GM19324 (cell line): ENCODE measurements around the gene NAA10.

Source experiments
- ATAC-seq: cut with Tn5 transposase; IDR thresholded peaks from one replicate; pipeline ENCODE4 v1.9.1; 2021; ENCODE audit warnings: mild to moderate bottlenecking, moderate library complexity; ENCODE audit not compliant: unreplicated experiment, low FRiP score

NAA10 gene

DNA sequence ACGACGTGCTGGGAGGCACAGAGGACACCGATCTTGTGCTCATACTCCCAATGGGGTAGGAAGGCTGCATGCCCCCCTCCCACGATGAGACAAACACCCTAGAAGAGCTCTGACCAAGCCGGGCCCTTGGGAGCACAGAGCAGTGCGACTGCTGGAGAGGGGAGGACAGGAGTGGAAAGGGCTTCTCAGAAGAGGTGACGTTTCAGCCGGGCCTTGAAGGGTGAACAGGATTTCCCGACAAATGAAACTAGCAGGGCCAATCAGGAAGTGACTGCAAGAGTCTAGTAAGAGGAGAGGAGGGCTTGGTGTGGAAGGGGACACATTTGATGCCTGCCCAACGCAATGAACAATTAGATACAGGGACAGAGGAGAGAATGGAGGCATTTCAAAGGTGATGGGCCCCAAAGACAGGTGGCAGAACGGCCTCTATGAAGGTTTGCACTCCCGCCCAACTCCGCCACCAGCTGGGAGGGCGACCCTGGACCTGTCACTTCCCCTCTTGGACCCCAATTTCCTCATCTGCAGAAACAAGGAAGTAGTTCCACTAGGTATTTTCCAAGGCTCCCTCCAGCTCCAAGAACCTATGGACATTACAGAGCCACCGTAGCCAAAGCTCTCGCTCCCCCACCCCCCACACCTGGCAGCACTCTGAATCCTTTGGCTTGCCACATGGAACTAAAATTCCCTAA is 32.8 kb upstream of the NAA10 start:
- ATAC-seq, result no peak

DNA sequence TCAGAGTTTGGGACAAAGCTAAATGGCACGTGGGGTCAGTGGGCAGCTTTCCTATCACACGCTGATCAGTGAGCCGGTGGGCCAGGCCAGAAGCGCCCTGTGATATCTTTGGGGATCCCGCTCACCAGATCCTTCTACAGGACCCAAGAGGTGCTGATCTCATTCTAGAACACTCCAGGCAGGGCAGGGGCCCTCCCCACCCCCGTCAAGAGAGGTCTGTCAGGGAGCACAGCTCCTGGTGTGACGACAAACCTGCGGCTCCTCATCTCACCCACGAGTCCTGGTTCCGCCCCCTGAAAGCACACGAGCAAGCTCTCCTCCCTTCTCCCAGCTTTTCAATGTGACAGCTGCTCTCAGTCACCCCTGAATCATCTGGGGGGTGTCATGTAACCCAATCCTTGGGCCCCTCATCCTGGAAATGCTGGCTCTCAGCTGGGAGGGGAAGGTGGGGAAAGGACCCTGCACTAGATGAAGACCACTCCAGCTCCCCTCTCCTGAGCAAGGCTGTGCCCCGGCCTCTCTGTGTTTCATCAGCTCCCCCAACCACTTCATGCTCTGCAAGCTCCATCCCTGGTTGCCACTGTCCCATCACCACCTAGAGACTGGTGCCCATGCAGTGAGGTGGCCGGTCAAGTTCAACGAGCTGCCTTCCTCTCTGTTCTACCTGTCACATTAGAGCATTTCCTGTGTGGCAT is 32.2 kb upstream of the NAA10 start:
- ATAC-seq, result no peak

DNA sequence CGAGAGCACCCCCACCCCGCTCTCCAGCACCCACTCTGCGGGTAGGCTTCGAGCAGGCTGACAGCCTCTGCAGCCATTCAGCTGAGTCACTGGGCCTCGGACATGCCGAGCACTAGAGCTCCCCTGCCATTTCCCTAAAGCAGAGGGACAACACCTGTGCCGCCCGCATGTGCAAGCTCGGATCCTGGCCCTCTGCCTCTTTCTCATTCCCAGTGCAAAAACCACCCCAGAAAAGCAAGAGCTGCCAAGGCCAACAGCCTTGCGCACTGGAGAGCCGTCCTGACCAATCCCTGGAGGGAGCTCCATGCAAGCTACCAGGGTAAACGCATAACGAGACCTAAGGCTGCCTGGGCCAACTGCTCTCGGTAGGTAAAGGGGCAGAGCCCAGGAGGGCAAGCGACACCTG is 31.4 kb upstream of the NAA10 start:
- ATAC-seq, result no peak

DNA sequence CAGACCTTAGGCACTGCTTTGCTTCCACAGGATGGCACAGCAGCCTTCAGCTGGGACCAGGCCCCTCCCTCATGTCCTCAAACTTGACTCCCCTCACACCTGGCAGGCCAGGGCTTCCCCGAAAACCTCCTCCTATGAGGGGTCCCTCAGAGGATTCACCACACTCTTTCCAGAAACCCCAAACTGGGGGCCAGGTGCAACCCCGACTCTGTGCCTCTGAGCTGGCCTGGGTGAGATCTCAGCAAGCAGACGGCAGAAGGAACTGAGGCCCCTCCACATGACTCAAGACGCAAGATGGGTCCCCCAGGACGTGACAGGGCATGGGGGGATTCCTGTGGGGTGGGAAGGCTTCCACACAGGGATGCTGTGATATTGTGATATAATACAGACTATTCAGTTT is 30.6 kb upstream of the NAA10 start:
- no peak for ATAC-seq

DNA sequence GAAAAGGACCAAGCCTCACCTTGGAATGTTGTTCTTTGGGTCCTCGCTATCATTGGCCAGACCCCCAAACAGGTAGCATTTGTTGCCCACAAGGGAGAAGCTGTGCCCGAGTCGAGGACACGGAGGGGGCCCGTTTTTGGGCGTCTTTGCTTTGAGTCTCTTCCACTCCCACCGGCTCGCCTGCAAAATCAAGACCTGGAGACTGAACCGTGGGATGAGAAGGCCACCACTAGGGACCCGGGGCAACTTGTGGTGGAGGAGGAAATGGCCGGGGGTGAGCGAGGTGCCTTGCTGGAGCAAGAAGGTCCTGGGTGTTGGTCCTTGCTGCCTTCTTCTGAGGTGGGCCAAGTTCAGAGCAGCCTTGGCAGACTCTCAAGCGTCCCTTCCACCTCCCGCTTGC is 29.3 kb upstream of the NAA10 start:
- no peak for ATAC-seq

DNA sequence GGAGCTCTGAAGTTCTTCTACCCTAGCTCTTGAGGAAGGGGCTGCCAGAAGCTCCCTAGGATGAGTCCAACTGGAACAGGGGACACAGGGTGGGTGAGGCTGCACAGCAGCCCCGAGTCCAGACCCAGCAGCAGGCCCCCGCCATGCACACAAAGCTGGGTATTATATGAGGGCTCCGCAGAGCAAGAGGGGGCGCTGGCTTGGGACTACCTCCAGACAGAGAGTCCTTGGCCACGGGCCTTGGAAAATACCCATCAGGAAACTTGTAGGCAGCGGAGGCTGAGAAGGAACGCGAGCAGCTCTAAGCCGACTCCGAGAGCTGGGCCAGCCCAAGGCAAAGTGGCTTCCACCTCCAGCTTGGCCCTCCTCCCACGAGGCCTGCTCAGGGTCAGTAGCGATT is 28.7 kb upstream of the NAA10 start:
- ATAC-seq, result no peak

DNA sequence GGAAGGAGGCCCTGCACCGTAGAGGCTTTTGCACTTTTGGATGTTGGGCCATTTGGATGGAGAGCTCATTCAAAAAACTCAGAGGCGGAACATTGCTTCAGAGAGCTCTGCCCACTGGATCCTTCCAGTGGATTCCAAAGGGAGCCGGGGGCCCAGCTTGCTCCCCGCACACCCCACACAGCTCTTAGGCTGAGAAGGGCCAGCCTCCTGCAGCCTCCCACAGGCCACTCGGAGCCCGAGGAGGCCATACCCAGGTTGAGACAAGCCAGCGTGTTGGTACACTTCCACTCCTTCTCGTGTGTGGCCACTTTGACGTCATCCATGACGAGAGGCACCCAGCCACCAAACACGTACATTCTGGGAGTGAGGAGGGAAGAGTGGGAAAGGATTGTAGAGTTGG is 26.5 kb upstream of the NAA10 start:
- no peak for ATAC-seq

DNA sequence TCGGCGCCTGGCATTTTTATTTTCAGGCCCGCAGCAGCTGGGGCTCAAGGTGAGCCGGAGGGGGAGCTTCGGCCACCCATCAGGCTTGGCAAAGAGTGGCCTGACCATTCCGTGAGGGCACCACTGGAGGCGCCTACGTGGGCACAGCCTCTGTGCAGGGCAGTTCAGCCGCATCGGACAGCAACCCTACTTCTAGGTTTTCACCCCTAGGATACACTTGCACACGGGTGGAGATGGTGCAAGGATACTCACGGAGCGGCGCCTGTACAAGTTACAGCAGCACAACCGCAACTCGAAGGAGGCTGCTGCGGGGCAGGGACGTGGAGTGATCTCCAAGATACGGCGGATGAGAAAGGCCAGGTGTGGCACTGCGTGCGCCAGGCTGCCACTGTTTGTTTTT is 25.9 kb upstream of the NAA10 start:
- no peak for ATAC-seq

DNA sequence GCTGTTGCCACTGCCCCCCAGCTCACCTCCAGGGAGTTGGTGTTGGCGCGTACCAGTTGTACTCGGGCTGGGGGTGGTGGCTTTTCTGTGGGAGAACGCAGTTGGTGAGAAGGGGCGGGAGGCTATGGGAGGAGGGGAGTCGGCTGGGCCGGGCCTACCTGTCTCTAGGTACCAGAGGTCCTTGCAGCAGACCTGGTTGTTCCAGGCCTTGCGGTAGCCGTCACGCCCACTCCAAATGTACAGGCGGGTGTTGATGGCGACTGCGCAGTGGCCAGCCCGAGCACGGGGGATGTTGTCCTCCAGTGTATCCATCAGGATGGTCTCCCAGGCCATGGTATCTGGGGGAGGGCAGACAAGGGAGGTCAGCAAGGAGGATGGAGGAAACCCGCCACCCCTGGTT is 25.2 kb upstream of the NAA10 start:
- ATAC-seq, result no peak

DNA sequence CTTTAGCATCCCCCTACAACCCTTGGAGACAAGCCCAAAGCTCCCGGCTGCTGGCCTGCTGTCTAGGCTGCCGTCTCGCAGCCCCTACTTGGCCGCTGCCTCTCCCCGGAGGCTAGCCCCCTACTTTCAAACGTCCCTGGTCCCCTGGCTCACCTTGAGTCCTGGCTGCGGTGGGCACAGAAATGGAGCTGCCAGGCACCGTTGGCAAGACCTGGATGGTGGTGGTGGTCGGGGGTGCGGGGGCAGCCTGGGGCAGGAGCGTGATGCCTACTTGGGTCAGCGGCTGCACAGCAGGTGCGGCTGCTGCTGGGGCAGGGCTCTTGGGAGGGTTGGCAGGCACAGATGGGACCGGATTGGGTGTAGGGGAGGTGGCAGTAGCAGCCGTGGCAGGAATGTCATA is 24.8 kb upstream of the NAA10 start:
- no peak for ATAC-seq

DNA sequence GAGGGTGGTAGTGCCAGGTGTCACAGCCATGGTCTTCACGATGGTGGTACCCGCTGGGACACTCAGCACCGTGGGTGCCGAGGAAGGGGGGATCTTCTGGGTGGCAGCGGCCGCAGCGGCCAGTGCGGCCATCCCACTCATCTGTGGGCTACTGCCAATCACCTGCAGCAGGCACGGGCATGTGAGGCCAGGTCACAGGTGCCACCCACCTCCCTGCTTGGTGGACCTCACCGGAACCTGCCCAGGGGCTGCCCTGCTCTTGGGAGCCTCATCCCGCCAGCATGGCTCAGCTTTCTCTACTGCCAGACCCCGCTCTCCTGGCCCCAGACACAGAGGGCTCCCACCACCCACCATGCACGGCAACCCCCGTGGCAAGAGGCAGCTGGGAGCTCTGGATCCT is 23.8 kb upstream of the NAA10 start:
- ATAC-seq, result no peak

DNA sequence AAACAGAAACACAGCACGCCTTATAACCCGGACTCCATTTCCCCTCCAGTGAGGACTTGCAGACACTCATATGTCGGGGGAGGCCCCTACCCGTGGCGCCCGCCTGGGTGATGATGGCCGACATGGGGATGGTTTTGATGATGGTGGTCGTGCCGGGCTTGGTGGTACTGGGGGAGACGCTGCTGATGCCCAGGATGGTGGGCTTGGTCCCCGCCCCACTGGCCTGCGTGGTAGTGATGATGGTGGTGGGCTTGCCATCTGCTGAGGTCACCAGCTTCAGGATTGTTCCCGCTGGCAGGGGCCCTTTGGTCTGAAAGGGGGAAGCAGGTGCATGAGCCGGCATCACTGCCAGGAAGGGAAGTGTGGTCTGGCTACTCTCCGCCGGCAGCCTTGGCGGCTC is 22.4 kb upstream of the NAA10 start:
- no peak for ATAC-seq

DNA sequence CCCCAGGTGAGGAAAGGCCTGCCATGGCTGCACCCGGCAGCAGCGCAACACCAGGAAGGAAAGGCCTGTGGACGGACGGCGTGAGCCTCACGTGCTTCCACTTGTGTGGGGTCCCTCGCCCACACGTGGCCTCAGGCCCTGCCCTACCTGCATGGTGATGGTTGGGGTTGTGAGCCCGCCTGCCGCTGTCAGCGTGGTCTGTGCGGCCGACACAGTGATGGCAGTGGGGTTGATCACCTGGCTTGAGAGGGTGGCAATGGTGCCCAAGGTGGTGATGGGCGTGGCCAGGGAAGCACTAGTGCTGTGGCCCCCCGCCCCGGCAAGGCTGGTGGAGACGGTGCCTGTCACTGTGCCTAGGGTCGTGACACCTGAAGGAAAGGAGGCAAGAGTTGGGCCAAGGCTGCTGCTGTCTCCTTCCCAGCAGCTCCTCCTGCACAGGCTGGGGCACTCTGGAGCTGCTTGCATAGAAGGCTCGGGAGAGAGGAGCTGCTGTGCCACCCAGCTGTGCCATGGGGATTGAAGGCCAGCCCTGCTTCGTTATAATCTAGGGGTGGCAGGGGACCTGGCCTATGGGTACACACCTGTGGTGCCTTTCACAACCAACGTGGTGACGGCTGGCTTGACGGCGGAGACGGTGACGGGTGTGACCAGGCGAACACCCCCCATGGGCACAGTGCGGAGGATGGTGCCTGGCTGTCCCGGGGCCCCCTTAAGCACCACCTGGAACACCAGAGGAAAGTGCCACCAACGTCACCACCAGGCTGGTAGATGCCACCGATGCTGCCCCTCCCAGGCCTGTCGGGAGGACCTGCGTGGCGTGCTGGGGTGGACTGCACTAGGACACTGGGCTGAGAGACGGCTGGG is 21.4 kb upstream of the NAA10 start:
- ATAC-seq, result no peak

DNA sequence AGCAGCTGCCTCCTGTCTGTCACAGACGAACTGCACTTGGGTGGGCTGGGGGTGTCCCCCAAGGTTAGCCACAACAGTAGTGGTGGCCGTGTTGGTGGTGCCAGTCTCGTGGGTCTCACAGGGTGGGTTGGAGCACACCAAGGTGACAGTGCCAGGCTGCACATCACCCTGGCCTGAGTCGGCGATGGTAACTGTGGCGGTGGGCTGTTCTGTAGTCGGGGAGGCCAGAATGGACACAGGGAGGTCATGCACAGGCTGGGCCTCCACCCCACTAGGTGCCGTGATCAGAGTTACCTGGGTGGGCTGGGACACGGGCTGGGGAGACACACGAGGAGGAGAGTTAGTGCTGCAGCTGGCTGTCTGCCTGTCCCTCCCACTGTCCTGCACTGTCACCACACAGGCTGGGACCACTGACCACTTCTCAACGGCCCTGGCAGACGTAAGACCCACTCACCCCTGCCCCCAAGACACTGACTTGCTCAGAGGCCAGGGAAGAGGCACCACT is 20.4 kb upstream of the NAA10 start:
- no peak for ATAC-seq

DNA sequence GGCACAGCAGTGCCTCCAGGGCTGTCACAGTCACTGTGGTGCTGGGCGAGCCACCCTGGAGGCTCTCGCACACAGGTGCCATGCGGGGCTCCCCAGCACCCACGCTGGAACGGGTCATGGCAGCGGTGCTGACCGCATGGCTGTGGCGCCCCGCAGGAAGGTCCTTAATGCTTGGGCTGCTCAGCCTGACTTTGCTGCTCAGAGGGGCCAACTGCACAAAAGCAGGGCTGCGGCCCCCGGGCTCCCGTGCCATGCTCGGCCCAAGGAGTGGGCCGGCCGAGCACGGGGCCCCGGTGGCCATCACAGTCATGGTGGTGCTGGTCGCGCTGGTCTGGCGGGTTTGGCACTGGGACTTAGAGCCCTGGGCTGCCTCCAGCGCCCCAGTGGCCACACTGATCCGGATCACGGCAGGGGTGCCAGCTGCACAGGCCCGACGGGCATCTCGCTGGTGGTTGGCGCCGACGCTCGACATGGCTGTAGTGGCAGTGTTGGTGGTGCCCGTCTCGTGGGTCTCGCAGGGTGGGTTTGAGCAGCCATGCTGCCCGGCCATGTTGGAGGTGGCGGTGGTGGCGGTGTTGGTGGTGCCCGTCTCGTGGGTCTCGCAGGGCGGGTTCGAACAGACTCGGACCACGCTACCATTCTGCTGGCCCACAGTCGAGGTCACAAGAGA is 19.9 kb upstream of the NAA10 start:
- no peak for ATAC-seq

DNA sequence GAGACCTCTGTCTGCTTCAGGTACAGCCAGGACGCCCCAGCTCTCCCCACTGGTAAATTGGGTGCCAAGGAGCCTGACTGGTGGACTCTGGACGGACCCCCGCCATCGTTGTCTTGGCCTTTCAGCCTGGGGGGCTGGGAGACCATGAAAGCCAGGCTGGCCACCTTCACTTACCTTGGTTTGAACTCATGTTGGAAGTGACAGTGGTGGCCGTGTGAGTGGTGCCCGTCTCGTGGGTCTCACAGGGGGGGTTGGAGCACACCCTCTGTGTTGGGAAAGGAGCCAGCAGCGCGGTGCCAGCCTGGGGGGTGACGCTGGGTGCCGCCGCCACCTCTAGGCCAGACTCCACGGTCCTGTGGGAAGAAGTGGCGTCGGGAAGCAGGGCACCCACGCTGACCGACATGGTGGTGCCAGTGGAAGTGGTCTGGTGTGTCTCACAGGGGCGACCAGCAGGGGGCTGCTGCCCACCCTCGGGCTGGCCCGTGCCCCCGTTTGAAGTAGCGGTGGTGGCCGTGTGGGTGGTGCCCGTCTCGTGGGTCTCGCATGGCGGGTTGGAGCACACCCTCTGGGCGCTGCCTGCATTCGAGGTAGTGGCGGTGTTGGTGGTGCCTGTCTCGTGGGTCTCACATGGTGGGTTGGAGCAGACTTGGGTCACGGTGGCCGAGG is 19.2 kb upstream of the NAA10 start:
- ATAC-seq, result no peak

DNA sequence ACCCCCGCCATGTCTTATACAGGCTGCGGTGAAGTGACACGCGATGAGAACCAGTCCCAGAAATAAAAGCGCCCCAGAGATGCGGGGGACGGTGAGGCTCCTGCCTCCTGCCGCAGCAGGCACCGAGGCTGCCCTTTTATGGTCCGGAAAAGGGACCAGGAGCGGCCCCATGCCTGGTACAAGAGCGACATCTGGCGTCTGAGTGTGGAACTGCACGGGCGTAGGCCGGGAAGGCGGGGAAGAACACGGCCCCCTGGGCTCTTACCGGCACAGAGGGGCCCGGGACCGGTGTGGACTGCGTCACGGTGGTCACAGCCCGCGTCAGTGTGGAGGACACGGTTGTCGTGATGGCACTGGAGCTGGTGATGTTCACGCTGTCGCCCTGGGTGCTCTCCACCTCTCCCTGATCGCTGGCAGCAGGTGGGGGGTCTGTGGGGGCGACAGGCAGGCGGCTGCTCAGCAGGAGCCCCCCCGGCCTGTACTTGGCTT is 18.5 kb upstream of the NAA10 start:
- ATAC-seq, result no peak

DNA sequence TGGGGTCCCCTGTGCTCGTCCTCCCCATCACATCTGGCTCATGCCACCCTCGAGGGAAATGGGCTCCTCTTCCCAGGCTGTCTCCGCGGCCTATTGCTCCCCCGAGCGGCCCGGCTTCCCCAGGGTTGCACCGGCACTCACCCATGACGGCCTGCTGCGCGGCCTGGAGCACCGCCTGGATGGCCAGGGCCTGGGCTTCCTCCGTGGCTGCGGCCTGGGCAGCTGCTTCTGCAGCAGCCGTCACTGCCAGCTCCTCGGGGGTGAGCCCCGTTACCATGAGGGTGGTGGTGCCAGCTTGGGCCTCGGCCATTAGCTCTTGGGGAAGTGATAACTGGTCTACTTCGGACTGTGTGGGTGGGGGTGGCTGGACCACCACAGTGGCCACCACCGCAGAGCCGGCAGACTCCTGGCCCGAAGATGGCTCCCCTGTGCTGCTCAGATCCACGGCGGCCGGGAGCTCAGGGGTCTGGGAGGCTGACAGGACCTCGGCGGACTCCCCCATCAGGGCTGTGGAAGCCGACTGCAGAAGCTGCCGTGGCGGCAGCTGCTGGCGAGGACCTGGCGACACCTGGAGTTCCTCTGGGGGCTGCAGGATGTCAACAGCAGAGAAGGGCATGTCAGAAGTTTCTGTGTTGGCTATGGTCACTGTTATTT is 17.7 kb upstream of the NAA10 start:
- ATAC-seq, result no peak

DNA sequence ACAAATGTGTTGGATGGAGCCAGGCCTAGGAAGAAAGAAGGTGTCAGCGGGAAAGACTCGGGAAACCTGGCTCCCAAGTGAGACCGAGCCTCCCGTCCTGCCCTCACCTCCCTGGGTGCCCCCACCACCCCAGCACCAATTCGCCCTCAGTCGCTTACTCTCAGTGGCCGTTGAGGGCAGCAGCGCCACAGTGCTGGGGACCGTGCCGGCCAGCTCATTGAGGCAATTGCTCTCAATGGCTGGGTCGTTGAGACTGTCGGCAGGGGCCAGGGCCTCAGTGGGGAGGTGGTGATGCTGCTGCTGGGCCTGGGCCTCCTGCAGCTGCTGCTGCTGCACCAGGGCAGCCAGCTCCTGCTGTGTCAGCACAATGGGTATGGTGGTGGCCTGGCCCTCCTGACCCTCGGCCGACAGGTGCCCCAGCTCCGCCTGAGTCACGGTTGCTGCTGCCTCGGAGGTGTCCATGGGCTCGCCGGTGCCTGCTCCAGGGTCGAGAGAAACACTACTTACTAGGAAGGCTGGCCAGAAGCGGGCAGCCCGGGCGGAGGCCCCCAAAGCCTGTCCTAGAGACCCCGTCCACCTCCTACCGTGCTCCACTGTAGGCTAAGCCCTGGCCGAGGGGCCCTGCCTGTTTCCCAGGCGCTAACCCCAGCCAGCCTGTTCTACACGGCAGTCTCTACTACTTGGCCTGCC is 17.0 kb upstream of the NAA10 start:
- ATAC-seq, result no peak
